ENCODE measurements around the gene GDI1. TPM values are rescaled to one million over a fixed set of nuclear protein-coding genes. Genes with fewer than 3 reads are reported as not detected.

The GDI1 gene
- polyA plus RNA-seq, 1 of the 3 experiments (the other 2 are of a cell fraction): 408 TPM

DNA sequence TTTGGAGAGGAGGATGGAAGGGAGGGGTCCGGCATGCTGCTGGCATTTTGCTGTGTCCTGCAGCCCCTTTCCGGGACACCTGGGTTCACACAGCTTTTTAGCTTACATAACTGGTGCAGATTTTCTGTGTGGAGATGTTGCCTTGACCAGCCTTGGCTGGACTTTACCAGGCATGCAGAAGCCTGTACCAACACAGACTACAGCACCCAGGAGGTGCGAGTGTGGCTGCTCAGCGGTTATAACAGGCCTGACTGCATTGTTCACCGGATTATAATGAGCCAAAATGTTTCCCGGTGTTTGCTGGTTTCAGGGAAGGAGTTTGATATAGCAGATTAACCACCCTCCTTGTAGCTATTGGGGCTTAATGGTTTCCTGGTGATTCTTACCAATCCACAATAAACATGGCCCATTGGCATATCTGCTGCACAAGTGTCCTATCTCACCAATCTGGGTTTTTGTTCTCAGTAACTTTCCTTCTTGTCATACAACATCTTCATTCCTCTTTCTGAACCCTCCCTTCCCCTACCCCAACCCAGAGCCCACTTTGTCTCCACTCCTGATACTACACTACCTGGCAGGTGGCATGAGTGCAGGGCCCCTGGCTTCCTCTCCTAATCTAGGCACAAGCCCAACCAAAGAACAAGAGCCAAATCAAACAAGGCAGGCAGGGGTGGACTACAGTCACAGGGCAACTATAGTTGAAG, 34.9 kb upstream of the GDI1 start:
- H3K36me3 ChIP-seq (replicated peaks in 1 of 2; ENCODE audit: control insufficient read depth in 1 of 2, insufficient read depth in 2 of 2, low read length in 1 of 2): peaks cover 16 to 18% of the 10 kb centered on the region in 2 experiments
- H3K9me3 ChIP-seq: no peaks in the 10 kb centered on the region
- H3K9me2 ChIP-seq: no peaks in the 10 kb centered on the region
- peaks cover 24% of the 10 kb centered on the region for H3K79me2 ChIP-seq (ENCODE audit: insufficient read depth)
- no peak overlapping the region for H3K4me3 ChIP-seq (ENCODE audit: low read depth in 2 of 2, low read length in 1 of 2)
- peaks cover 34% of the 10 kb centered on the region for H4K20me1 ChIP-seq (ENCODE audit: insufficient read depth)
- no peak overlapping the region for H3K4me2 ChIP-seq
- CTCF ChIA-PET: interaction anchor here (0.7 kb wide), 1 partner anchor 18 kb away, joined by 3 read pairs; no protein-coding TSS in a partner anchor
- DNase-seq: no peak
- peaks cover 0 to 6% of the 10 kb centered on the region in 2 experiments; a peak in 1 of 4 replicates for H3K4me1 ChIP-seq (ENCODE audit: control insufficient read depth in 1 of 2, insufficient read depth in 2 of 2, low read depth in 1 of 2, low read length in 1 of 2)
- POLR2A ChIA-PET: interaction anchor here (3.3 kb wide), 1 partner anchor 9 kb away, joined by 25 read pairs; the partner anchor contains the start of genes DNASE1L1 and TAFAZZIN
- WGBS (ENCODE audit: low lambda C conversion rate): 36% methylated on average over 6 of the region's 6 CpGs
- no peaks in the 10 kb centered on the region for H3K27me3 ChIP-seq (ENCODE audit: insufficient read depth)
- peaks cover 41% of the 10 kb centered on the region for H3F3A ChIP-seq (replicated peaks; ENCODE audit: insufficient read depth)
- H3K27ac ChIP-seq (ENCODE audit: low read depth in 2 of 2, low read length in 1 of 2): peak overlapping the region in 1 of 2 experiments; percentile 96; a peak in 1 of 4 replicates
- TF ChIP-seq JUND (IDR thresholded peaks at IDR 0.05) (0 out of 2 replicates have a peak, but pooled peaks have one; percentile 1), POLR2AphosphoS5 (IDR thresholded peaks at IDR 0.05; ENCODE audit: low read depth, low read length) (no peak; the same call in 1 of the 2 replicates), GATA2 (CRISPR knock-in tag; IDR thresholded peaks at IDR 0.05) (no peak), TCF12 (IDR thresholded peaks at IDR 0.05) (no peak)
- no peak overlapping the region for H2AFZ ChIP-seq (ENCODE audit: low read depth)
- no peak overlapping the region for H3K9ac ChIP-seq

GRCh38 chrX:154402622-154403127, 34.3 kb upstream of the GDI1 start:
- H3K36me3 ChIP-seq (replicated peaks in 1 of 2; ENCODE audit: control insufficient read depth in 1 of 2, insufficient read depth in 2 of 2, low read length in 1 of 2): peaks cover 16 to 18% of the 10 kb centered on the region in 2 experiments
- peaks cover 34% of the 10 kb centered on the region for H4K20me1 ChIP-seq (ENCODE audit: insufficient read depth)
- no peak overlapping the region for H2AFZ ChIP-seq (ENCODE audit: low read depth)
- TF ChIP-seq TAF1 (IDR thresholded peaks at IDR 0.05; ENCODE audit: borderline replicate concordance, low read depth, low read length): no peak
- TF ChIP-seq SIN3A (IDR thresholded peaks at IDR 0.05; ENCODE audit: borderline replicate concordance, low read depth, low read length): no peak
- no peak for TF ChIP-seq RFX5 (IDR thresholded peaks at IDR 0.05; ENCODE audit: low read length)
- no peak for TF ChIP-seq FOXM1 (IDR thresholded peaks at IDR 0.05; ENCODE audit: low read depth)
- TF ChIP-seq IRF3 (IDR thresholded peaks at IDR 0.05; ENCODE audit: low read depth, low read length): no peak
- TF ChIP-seq FOXJ3 (CRISPR knock-in tag; IDR thresholded peaks at IDR 0.05): no peak
- TF ChIP-seq GABPA (IDR thresholded peaks at IDR 0.05; ENCODE audit: low read depth): no peak
- TF ChIP-seq, protein P1, sequence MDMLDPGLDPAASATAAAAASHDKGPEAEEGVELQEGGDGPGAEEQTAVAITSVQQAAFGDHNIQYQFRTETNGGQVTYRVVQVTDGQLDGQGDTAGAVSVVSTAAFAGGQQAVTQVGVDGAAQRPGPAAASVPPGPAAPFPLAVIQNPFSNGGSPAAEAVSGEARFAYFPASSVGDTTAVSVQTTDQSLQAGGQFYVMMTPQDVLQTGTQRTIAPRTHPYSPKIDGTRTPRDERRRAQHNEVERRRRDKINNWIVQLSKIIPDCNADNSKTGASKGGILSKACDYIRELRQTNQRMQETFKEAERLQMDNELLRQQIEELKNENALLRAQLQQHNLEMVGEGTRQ (IDR thresholded peaks at IDR 0.05; ENCODE audit: borderline replicate concordance, low read depth, low read length): no peak
- peaks cover 0 to 6% of the 10 kb centered on the region in 2 experiments; a peak in 1 of 4 replicates for H3K4me1 ChIP-seq (ENCODE audit: control insufficient read depth in 1 of 2, insufficient read depth in 2 of 2, low read depth in 1 of 2, low read length in 1 of 2)
- peak overlapping the region in 1 of 2 experiments; percentile 96; a peak in 1 of 4 replicates for H3K27ac ChIP-seq (ENCODE audit: low read depth in 2 of 2, low read length in 1 of 2)
- no peak overlapping the region for H3K4me2 ChIP-seq
- no peak overlapping the region for H3K4me3 ChIP-seq (ENCODE audit: low read depth in 2 of 2, low read length in 1 of 2)
- H3K9me2 ChIP-seq: no peaks in the 10 kb centered on the region
- no peaks in the 10 kb centered on the region for H3K9me3 ChIP-seq
- peaks cover 24% of the 10 kb centered on the region for H3K79me2 ChIP-seq (ENCODE audit: insufficient read depth)
- ChIA-PET CTCF (no interaction called here), POLR2A (no interaction called here)
- no peak for DNase-seq
- no peak overlapping the region for H3K9ac ChIP-seq
- H3K27me3 ChIP-seq (ENCODE audit: insufficient read depth): no peaks in the 10 kb centered on the region
- WGBS (ENCODE audit: low lambda C conversion rate): 37% methylated on average over 3 of the region's 19 CpGs
- H3F3A ChIP-seq (replicated peaks; ENCODE audit: insufficient read depth): peaks cover 41% of the 10 kb centered on the region
